ENCODE measurements around the gene FRMD3.
"Not testable (repeated sequence)": the region's sequence is repeated elsewhere in the genome, so short reads cannot be mapped to it uniquely, and the experiment has no call there.

The FRMD3 gene

DNA sequence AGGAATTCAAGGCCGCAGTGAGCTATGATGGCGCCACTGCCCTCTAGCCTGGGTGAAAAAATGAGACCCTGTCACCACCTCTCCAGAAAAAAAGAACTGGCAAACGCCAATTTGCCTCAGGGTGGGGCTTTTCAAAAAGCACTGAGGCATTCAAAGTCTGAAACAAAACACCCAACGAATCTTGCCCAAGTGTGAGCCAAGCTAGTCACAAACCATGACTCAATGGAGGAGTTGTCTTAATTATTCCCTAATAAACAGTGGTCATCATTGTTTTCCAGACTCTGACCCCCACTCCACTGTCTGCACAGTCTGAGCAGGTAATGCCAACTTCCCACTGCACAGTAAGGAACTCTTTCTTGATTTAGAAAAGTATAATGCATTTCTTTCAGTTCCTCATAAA lies 16.8 kb downstream of the FRMD3 start:
- no peak for DNase-seq

DNA sequence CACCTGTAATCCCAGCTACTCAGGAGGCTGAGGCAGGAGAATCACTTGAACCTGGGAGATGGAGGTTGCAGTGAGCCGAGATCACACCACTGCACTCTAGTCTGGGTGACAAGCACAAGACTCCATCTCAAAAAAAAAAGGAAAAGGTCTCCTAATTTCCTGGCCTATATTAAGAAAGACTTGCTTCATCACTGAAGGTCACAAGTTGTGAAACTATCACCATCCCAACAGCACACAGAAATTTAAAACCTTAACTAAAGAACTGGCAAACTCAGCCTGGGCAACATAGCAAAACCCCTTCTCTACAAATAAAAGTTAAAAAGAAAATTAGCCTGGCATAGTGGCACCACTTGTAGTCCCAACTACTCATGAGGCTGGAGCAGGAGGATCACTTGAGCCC lies 17.2 kb downstream of the FRMD3 start:
- no peak for DNase-seq

DNA sequence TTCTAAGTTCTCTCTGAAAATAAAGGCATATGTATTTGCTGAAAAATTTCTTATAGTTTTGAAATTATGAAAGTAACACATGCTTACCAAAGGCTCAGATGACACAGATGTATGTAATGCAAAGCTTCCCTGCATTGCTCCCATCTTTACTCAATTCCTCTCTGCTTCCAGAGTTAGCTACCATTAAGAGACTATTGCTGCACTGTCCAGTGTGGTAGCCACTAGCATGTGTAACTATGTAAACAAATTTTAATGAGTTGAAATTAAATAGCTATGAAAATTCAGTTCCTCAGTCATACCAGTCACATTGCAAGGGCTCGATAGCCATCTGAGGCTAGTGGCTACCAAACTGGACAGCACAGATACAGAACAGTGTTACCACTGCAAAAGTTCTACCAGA lies 17.9 kb downstream of the FRMD3 start:
- DNase-seq = no peak

DNA sequence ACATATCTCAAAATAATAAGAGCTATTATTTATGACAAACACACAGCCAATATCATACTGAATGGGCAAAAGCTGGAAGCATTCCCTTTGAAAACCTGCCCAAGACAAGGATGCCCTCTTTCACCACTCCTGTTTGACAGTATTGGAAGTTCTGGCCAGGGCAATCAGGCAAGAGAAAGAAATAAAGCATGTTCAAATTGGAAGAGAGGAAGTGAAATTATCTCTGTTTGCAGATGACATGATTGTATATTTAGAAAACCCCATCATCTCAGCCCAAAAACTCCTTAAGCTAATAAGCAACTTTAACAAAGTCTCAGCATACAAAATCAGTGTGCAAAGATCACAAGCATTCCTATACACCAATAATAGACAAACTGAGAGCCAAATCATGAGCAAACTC lies 20.2 kb downstream of the FRMD3 start:
- DNase-seq = not testable (repeated sequence)

DNA sequence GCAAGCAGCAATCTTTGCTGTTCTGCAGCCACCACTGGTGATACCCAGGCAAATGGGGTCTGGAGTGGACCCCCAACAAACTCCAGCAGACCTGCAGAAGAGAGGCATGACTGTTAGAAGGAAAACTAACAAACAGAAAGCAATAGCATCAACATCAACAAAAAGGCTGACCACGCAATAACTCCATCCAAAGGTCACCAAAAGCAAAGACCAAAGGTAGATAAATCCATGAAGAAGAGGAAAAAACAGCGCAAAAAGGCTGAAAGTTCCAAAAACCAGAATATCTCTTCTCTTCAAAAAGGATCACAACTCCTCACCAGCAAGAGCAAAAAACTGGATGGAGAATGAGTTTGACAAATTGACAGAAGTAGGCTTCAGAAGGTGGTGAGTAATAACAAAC lies 23.4 kb downstream of the FRMD3 start:
- DNase-seq = no peak

DNA sequence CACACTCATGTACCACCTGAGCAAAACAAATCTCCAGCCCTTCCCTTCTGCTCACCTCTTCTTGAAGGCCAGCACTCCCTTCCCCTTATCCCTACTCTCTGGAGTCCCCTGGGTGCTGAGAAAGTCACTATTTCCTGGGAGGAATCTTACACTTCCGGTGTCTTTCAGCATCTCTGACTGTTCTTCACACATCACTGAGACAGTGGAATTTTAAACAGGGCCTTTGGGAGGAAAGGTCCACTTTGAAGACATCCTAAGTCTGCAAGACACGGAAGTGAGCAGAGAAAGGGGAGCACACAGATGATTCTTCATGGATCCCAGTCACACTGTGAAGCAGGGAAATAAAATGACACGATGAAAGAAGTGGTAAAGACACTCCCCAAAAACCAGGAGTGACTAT lies 25.6 kb downstream of the FRMD3 start:
- no peak for DNase-seq

DNA sequence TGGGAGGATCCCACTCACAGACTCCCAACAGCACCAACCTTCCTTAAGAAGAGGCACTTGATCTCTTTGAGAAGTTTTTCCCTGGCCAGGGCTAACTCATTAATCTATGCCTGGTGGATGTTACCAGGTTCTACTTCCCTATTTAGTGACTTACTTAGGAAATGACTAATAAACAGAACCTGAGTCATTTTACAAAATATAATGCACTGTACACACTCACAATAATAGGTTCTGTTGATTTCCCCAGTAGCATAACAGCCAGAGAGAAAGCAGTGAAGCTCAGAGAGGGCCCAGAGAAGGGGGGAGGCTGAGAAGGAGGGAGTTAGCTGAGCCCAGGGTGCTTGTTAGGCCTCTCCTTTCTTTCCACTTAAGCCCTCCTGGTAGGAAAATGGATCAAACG lies 27.1 kb downstream of the FRMD3 start:
- DNase-seq = no peak

DNA sequence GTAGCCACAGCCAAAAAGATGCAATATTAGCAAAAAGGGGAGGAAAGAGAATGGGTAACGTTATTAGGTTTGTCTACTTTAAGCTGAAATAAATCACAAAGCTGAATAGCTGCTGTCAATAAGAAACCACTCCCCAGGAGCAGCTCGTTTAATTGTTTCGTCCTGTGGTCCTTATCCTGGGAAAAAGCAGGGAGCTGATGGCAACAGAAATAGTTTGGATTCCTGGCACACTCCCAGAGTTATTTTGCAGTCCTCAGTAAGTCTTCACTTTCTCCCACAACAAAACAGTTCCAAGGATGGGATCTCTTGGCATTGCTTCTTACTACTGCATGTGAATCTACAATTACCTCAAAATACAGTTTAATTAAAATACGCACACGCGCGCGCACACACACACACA lies 28.8 kb downstream of the FRMD3 start:
- no peak for DNase-seq

DNA sequence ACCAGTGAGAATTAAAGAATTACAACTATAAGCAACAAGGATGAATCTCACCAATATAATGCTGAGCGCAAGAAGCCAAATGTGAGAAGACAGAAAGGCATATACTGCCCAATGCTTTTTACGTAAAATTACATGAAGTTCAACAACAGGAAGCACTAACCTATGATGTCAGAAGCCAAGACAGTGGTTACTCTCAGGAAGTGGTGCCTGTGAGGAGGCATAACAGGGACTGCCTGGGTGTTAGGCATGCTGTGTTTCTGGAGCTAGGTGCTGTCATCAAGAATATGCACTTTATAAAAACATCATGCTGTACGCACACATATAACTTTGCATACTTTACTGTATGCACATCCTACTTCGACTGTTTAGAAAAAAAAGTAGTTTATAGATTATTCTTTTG lies 30.1 kb downstream of the FRMD3 start:
- DNase-seq = no peak

DNA sequence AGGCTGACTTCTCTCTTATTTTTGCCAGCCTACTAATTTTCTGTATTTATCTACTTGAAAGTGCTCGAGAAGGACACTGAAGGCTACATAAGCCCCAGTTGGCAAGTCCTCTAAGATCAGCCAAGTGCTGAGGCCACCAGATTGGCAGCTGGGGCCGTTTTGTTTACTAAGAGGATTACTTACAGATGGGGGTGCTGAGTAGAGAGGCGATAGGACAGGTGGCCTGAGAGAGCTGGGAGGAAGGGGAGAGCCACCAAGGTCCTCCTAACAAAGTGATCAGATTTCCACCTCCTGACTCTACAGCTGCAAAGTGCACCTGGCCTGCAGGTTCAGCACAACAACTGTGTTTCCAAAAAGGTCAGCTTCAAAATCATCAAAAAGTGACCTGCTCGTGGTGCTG lies 32.9 kb downstream of the FRMD3 start:
- no peak for DNase-seq

DNA sequence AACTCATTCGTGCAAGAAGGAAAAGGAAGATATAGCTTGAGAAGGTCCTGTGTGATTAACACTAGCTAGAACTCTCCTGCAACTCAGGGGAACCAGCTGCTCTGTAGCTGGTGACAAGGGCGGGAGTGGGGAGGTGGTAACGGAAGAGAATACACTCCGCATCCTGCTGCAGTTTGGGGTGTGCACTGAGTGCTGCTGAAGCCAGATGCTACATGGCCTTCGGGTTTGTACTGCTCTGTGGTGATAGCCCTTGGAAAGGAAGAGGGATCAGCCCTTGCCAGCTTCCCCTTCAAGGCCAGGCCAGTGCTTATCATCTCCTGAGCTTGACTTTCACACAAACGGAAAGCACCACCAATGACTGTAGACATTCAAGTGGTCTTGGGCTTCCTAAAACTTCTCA lies 34.3 kb downstream of the FRMD3 start:
- DNase-seq = no peak

DNA sequence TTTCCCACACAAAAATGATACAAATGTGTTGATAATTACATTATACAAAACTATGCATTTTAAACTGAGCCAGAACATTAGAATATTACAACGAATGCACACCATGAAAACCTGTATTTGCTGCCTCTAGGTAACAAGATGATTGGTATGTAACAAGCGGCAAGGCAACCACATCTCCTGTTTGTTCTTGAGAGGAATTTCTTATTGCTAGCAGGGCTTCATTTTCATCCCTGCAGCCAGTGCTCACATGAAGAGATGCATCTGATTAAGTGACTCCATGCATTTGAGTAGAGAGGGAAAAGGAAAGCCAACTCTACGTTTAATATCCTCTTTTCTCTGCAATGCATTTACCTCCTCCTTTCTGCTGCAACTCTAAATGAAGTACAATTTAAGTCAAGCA lies 36.6 kb downstream of the FRMD3 start:
- no peak for DNase-seq

DNA sequence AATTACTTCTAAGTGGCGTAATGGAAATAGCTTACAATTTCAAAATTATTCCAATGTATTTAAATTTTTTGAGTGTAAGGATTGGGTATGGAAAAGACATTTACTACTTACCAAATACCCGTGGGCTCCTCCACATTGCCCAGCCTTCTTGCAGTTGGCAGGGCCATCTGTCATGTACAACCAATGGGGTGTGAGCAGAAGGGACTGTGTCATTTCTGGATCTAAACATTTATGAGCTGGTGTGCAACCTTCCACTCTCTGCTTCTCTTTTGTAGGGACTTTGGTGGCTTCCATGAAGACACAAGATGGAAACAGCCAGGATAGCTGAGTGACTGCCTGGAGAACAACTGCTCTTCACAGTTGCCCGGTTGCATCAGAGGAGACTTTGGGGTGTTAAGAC lies 40.8 kb downstream of the FRMD3 start:
- DNase-seq = no peak

DNA sequence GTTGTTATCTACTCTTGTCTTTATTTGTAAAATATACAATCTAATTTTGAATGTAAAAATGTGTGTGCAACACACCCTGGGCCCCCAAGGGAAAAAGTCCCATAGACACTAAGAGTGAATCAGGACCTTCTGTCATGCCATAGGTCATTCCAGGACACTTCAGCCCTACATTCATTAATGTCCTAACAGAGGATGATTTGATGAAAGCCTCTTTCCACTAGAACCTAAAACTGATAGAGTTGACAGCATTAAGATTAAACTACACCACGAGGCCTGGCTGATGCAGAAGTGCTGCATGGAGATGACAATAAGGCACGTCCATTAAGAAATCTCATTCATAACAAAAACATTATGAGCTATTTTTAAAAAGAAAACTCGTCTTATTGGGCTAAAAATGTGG lies 46.2 kb downstream of the FRMD3 start:
- no peak for DNase-seq

DNA sequence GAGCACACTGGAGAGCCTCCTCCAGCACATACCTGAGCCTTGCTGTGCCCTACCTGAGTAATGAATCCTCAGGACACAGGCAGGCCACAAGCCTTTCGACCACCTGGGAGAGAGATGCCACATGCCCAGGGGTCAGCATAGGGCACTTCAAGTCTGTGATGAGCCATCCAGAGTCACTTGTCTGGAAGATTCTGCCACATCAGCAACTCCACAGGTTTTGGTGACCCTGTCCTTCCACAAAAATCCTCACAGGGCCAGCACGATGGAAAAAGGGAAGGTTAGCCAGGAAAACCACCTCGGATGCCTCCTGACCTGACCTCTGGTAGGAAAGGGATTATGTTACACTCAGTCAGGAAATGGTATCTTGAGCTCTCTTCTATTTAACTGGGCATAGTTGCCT lies 46.8 kb downstream of the FRMD3 start:
- DNase-seq = no peak

DNA sequence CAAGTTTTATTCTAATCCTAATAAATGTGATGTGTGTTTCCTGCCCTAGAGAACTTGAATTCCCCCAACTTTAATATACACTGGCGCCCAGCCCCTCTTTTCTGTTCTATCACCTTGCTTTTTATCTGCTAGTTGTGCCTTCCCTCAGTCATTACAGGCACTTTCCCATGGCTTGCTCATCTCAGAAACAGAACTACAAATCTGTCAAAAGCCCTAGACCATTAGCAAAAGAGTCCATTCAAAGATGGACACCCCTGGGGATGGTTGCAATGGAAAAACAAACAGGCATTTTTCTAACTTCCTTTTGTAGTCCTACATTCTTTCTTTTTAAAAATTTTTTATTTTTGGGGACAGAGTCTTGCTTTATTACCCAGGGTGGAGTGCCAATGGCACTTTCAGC lies 48.2 kb downstream of the FRMD3 start:
- no peak for DNase-seq

DNA sequence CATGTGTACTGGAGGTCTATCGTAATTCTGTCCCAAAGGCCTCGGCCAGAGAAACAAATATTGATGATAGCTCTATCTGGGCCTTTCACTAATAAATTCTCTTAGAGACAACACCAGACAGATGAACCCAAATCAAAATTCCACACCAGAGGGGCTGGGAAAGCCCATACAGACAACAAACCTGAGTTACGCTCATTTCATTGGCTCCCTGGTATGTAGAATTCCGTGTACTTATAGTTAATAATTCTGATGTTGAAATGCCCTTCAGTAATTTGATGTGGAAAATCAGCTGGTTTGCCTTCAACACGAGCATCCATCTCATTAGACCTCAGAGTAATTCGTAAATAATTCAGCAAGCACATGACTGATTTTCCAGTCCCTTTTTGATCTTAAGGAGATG lies 53.2 kb downstream of the FRMD3 start:
- no peak for DNase-seq

DNA sequence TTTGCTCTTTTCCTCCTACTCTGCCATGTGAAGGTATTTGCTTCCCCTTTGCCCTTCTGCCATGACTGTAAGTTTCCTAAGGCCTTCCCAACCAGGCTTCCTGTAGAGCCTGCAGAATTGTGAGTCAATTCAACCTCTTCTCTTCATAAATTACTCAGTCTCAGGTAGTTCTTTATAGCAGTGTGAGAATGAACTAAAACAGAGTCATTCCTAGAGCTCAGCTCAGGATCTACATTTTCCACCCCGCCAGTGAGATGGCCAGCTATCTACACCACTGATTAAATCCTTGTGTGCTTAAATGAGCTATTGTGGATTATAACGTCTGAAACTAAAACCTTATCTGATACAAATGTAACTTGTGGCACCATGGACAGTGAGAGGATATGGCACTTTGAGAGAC lies 55.0 kb downstream of the FRMD3 start:
- DNase-seq = no peak

DNA sequence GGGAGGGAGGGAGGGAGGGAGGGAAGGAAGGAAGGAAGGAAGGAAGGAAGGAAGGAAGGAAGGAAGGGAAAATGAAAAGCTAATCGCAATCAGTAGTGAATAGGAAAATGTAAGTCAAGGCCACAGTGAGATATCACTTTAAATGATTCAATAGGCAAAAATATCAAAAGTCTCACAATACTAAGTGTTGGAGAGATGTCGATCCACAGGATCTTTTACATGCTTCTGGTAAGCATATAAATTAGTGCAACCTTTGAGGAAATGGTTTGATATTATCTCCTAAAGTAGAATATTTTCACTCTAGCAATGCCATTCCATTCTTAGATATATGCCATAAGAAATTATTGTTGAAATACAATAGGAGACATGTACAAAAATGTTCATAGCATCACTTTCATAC lies 58.4 kb downstream of the FRMD3 start:
- no peak for DNase-seq

DNA sequence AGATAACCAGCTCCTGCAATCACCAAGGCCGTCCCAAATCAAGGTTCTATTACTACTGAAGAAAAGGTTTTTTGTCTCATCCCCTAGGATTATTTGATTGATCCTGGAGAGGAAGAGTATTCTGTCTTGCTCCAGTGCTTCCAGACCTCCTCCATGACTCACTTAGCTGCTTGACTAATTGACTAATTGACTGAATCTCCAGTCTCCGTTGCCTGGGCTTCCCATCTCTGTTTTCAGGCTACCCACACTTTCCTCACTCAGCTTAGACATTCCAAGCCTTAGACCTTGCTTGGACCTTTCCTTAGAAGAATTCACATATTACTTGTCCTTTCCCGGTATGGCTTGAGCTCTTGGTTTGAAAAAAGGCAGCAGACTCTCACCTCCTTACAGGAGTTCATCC lies 60.6 kb downstream of the FRMD3 start:
- no peak for DNase-seq

DNA sequence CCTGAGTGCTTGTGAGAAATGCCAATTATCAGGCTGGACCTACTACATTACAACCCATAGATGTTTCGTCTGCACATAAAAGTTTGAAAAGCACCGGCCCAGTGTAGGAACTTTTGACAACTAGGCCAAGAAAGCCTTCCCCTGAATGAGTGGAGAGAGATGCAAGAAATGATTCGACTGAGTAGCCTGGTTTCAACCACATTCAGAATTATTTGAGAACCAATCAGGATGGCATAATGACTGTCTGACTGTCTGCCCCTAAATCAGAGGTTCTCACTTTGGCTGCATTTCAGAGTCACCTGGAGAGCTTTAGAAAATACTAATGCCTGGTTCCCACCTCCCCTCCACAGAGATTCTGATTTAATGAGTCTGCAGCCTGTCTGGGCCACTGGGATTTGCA lies 61.1 kb downstream of the FRMD3 start:
- DNase-seq = no peak

DNA sequence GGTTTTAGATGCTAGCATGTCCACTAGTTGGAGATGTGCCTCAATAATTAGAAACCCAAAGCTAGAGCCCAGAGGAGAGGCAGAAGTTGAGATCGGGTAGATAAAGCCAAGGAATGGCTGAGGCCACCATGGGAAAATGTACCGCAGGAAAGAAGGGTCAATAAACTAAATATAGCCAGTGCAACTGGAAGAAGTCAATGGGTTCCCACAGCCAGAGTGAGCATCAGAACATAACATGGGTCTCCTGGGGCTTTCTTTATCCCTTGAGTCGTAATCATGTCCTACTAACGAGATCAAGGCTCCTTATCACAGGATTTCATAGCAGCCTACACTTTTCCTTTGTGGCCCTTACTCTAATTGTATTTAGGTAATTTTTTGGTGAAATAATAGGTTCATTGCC lies 61.7 kb downstream of the FRMD3 start:
- DNase-seq = no peak

DNA sequence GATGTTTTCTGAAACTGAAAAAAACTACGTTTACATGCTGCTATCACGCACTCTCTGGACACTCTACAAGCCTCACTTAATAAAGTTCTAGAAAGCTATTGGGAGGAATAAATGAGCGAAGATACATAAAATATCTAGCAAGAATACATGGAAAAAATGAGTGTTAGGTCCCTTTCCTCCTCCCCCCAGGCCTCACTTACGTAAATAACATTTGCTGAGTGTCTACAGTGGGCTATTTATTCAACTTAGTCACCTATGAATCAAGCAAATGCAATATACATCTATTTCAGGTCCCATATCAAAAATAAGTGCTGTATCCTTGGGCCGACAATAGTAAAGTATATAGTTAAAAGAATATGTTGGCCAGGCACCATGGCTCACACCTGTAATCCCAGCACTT lies 62.5 kb downstream of the FRMD3 start:
- DNase-seq = no peak

DNA sequence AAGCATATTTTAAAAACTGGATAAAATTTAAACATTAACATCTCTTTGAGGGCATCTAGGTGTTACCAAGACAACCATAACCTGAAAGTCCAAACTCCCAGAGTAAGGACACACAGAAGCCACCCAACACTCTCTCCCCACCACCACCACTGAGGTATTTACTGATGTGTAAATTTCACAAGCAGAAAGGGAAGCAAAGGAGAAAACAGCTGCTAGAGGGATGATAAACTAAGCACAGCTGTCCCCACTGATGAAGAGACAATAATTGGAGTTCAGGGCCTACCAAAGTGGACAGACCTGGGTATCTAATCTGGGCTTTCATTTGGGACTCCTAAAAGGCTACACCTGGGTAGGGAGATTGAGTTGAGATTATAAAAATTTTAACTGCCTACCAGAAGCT lies 63.6 kb downstream of the FRMD3 start:
- no peak for DNase-seq

DNA sequence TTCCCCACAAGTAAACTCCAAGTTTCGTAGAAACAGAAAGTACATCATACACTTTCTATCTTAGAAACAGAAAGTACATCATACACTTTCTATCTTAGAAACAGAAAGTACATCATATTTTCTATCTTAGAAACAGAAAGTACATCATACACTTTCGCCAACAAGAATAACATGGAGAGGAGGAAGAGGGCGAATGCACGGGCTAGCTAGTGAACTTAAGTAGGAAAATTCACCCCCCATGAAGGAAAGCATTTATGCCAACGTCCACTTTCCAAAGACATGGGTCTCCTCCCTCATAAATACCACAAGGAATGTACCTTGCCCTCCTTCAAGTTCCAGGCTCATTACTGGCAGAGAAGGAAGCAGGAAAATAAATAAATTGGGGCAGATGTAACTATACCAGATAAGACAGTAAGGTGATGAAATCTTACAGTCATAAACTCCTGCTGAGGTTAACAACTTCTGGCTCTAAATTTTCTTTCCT lies 64.7 kb downstream of the FRMD3 start:
- DNase-seq = no peak

DNA sequence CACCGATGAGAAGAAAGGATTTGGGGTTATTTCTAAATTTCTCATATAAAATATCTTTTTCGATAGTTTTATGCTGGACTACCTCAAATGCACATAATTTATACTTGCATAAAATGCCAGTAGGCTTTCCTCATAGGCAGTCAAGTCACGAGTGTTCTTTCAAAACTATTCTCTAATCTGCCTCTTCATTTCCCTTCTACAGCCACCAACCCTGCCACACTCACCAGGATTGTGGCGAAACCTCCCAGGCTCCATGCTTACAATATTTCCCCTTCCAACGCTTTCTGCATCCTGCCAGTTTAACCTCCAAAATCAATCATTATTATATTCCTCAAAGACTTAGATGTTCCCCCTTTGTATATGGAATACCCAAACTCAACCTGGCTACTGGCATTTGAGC lies 65.4 kb downstream of the FRMD3 start:
- DNase-seq = no peak

Measured in activated effector memory CD4-positive, alpha-beta T cell treated with Interleukin-2 at 50 U/mL for 16 hours (primary cell).